Hematopoietic multipotent progenitor cell treated with erythropoietin and hydrocortisone succinate and interleukin-3 and kit ligand, for 15 days (in vitro differentiated cells): ENCODE measurements around the gene LSAMP.

ENCODE experiments used
- DNase-seq: peaks from one replicate; pipeline ENCODE4 v3.0.0-alpha.2; 2015; ENCODE audit warnings: low spot score

LSAMP gene

DNA sequence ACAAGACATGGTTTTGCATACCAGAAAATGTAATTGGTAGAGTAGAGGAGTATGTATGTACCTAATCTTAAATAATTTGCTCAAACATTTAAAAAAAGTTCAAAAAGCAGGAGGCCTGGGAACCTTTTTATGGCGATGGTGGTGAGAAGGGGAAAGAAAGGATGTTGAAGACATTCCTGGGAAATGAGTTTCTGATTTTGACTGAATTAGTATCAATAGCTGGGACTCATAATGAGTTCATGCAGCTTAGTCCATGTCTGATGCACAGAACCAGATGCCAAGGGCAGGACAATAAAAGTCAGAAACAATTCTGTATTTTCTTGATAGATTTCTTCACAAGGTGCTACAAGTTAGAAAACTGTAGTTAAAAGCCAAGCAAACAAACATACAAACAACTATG lies 426.6 kb downstream of the LSAMP start:
- no peak for DNase-seq

DNA sequence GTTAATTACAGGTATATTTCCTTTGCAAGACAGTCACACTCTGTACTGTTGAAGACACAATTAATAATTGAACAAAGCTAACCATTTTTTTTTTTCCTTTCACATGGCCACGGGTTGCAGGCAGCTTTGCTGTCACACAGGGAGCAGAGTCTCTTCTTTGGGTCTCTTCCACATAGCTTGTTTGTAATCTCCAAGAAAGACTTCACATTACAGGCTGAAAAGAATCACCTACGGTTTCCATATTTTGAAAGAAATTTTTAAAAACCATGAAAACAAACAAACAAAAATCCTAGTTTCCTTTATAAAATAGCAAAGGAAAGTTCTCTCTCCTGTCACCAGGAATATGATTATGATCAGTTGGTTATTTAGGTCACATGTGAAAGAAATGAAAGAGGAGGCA lies 429.4 kb downstream of the LSAMP start:
- DNase-seq: no peak

GRCh38 chr3:116007000-116007399 lies 438.3 kb downstream of the LSAMP start:
- DNase-seq: no peak

- DNase-seq: no peak
Measured at GRCh38 chr3:116005404-116005803, 439.9 kb downstream of the LSAMP start.

GRCh38 chr3:116002235-116002634 lies 443.1 kb downstream of the LSAMP start:
- DNase-seq: no peak

DNA sequence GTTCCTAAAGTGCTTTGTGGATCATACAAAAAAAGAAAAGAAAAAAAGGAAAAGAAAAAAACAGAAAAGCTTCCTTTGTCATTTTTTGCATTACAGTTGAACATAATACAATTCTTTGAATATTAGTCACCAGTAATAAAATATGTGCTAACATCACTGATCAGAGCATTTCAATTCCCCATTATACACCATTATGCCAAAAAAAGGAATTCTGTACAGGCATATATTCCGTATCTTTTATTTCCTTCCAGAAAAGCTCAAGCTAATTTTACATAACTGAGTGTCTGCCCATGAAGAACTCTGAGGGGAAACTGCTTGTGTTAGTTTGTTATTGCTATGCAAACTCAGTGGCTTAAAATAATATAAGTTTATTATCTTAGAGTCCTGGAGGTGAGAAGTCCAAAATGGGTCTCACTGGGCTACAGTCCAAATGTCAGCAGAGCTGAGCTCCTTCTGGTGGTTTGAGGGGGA lies 444.1 kb downstream of the LSAMP start:
- DNase-seq: no peak

DNA sequence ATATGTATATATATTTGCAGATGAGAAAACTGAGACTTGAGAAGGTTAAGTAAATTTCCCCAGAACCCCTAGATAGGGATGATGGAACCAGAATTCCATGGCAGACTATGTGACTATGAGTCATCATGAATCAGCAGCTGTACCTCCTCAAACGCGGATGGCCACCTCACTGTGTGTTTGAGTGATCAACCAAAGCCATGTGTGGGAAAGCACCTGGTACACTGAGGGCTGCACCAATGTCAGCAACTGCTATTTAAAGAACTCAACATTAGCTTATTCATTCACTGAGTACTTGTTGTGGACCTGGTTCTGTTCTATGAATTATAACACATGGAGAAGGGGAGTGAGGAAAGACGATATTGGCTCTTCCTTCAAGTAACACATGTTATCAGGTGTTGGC lies 445.0 kb downstream of the LSAMP start:
- DNase-seq: no peak

DNA sequence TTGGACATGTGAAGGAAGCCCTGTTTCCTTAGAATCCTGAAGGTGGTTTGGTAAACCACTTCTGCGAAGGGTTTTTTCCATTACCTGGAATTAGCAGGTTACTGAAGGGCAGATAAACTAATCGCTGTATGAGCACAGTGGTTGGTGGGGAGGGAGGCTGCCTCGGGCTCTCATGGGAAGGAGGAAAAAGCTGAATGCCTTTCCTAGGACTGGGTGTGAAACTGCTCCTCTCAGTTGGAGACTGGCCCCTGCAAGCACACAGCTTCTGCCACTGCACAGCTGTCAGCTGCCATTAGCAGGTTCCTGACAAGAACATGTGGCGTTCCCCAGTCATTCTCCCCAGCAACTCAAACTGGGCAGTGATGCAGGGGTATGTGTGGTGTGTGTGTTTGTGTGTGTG lies 445.7 kb downstream of the LSAMP start:
- DNase-seq: no peak

GRCh38 chr3:115999001-115999585 lies 446.2 kb downstream of the LSAMP start:
- DNase-seq: no peak

- DNase-seq: no peak
Measured at GRCh38 chr3:115996420-115997108, 448.7 kb downstream of the LSAMP start.

GRCh38 chr3:115990669-115991068 lies 454.6 kb downstream of the LSAMP start:
- DNase-seq: no peak

- no peak for DNase-seq
Measured at GRCh38 chr3:115989684-115990421, 455.4 kb downstream of the LSAMP start.

DNA sequence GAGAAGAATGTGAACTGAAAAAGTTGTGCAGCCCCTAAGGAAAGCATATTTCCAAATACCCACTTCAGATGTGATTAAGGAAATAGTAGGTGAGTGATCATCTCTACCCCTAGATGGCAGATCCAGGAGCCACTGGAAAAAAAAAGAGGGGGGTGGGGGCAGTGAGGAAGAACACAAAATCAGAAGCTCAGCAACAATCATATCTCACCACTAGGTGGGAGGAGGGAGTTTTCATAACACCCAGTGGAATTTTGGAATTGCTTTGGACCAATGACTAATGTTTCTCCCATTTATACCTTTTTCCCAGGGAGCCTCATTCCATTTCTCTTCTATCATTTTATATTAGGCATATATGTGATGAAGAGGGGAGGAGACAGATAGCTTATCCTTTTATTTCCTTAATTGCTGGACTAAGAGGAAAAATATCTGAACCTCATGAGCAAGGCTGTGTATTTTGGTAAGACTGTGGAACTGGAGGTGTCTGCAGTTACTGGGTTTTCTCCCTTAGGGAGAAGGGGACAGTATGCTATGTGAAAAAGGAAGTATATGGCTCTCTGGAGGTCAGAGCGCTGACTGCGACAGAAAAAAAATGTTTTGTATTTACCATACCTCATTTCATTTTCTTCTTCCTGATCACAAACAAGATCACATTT lies 458.6 kb downstream of the LSAMP start:
- DNase-seq: no peak

- DNase-seq: no peak
Measured at GRCh38 chr3:115982629-115983028, 462.7 kb downstream of the LSAMP start.

- DNase-seq: no peak
Measured at GRCh38 chr3:115982108-115982507, 463.2 kb downstream of the LSAMP start.

- DNase-seq: no peak
Measured at GRCh38 chr3:115980709-115981108, 464.6 kb downstream of the LSAMP start.

GRCh38 chr3:115977866-115978265 lies 467.4 kb downstream of the LSAMP start:
- DNase-seq: no peak

- no peak for DNase-seq
Measured at GRCh38 chr3:115975796-115976195, 469.5 kb downstream of the LSAMP start.

GRCh38 chr3:115975353-115975752 lies 469.9 kb downstream of the LSAMP start:
- no peak for DNase-seq

DNA sequence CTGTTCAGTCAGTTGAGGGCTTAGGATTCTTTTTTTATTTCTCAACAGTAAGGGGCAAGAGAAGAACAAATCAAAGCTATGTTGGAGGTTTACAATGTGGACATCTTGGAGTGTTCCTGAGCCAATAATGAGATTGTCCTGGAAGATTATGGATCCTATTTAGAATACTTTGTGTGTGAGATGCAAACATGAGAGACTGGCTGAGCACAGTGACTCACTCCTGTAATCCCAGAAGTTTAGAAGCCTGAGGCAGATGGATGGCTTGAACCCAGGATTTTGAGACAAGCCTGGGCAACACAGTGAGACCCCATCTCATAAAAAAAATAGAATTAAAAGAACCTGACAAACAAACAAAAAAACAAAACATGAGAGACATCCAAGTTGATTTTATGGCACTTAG lies 470.3 kb downstream of the LSAMP start:
- no peak for DNase-seq

DNA sequence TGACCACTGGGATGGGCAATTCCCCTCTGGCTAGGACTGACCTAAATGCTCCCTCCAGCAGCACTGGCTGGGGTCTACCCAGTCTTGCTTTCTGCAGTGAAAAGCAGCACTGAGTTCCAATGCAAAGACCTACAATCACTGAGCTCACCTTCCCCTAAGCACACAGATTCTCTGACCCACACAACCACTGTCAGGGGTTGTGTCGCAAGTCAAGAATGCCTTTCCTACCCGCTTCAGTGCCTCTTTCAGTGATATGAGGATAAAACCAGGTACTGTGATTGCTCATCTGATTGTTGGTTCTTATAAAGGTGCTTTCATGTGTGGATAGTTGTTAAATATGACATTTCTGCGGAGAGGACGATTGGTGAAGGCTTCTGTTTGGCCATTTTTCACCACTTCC lies 476.4 kb downstream of the LSAMP start:
- no peak for DNase-seq

GRCh38 chr3:115961380-115961779 lies 483.9 kb downstream of the LSAMP start:
- no peak for DNase-seq

GRCh38 chr3:115960799-115961198 lies 484.5 kb downstream of the LSAMP start:
- DNase-seq: no peak
